RWPE2 (cell line): ENCODE data around the gene DENND2C.

Experiments used
- ATAC-seq: fragments of 200-7000 bp; cut with Tn5 transposase; 3 replicates; pipeline ENCODE4 v1.9.1; 2021; ENCODE audit warnings: low read depth
- DNase-seq: peaks from one replicate; pipeline ENCODE4 v3.0.0-alpha.2; 2020; ENCODE audit warnings: low spot score
- H3K27ac ChIP-seq: fragments of 450-650 bp; 2 replicates; pipeline ENCODE4 v1.5.1; 2017; ENCODE audit warnings: mild to moderate bottlenecking; ENCODE audit not compliant: poor library complexity, severe bottlenecking
- H3K27me3 ChIP-seq: fragments of 250-450 bp; sonication (Bioruptor Pico); 2 replicates; pipeline ENCODE4 v1.5.1; 2021; ENCODE audit warnings: mild to moderate bottlenecking, moderate library complexity; ENCODE audit not compliant: insufficient read depth, poor library complexity, severe bottlenecking
- H3K36me3 ChIP-seq: fragments of 250-450 bp; sonication (Bioruptor Pico); 2 replicates; pipeline ENCODE4 v1.5.1; 2020; ENCODE audit warnings: low read depth, mild to moderate bottlenecking, moderate library complexity
- H3K4me1 ChIP-seq: fragments of 250-450 bp; sonication (Bioruptor Pico); 2 replicates; pipeline ENCODE4 v1.5.1; 2021; ENCODE audit warnings: mild to moderate bottlenecking, moderate library complexity; ENCODE audit not compliant: insufficient read depth, poor library complexity, severe bottlenecking
- H3K4me3 ChIP-seq: fragments of 250-450 bp; sonication (Bioruptor Pico); 2 replicates; pipeline ENCODE4 v1.5.1; 2021; ENCODE audit warnings: mild to moderate bottlenecking, moderate library complexity; ENCODE audit not compliant: severe bottlenecking
- H3K9me3 ChIP-seq: fragments of 250-450 bp; sonication (Bioruptor Pico); 2 replicates; pipeline ENCODE4 v1.5.1; 2021; ENCODE audit warnings: mild to moderate bottlenecking, moderate library complexity; ENCODE audit not compliant: severe bottlenecking
- CTCF ChIP-seq: fragments of 450-650 bp; IDR thresholded peaks from one replicate; pipeline ENCODE4 v1.5.1; 2017; ENCODE audit warnings: mild to moderate bottlenecking, moderate library complexity; ENCODE audit not compliant: poor library complexity, severe bottlenecking

The DENND2C gene

GRCh38 chr1:114715952-114716303 is 46.1 kb upstream of the DENND2C start:
- Histone ChIP-seq H3K4me1 (peaks cover 19% of the 10 kb centered on the region), H3K9me3 (no peaks in the 10 kb centered on the region), H3K27ac (peak overlapping the region; percentile 63), H3K27me3 (no peaks in the 10 kb centered on the region), H3K36me3 (peaks cover 89% of the 10 kb centered on the region), H3K4me3 (peak overlapping the region; percentile 93)
- ATAC-seq = peak; percentile 8; the same call in 1 of the 3 replicates
- no peak for TF ChIP-seq CTCF
- DNase-seq = no peak

DNA sequence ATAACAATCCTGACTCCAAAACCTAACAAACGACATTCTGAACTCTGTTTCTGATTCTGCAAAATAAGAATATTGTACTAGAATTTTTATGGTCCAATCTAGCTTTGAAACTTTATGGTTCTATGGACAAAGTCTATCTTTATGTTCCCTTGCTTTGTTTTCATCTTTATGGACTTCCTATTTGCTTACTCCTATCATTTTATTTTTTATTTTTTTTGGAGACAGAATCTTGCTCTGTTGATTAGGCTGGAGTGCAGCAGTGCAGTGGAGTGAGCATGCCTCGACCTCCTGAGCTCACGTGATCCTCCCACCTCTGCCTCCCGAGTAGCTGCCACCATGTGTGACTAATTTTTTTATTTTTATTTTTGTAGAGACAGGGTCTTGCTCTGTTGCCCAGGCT is 43.1 kb upstream of the DENND2C start:
- no peak for TF ChIP-seq CTCF
- Histone ChIP-seq H3K4me3 (no peak overlapping the region), H3K4me1 (peaks cover 19% of the 10 kb centered on the region), H3K27ac (no peak overlapping the region), H3K9me3 (peaks cover 2% of the 10 kb centered on the region), H3K36me3 (peaks cover 86% of the 10 kb centered on the region), H3K27me3 (no peaks in the 10 kb centered on the region)
- DNase-seq (no peak), ATAC-seq (no peak)

- H3K27me3 ChIP-seq = no peaks in the 10 kb centered on the region
- no peak overlapping the region for H3K4me3 ChIP-seq
- no peak for ATAC-seq
- no peak for TF ChIP-seq CTCF
- H3K27ac ChIP-seq = no peak overlapping the region
- peaks cover 9% of the 10 kb centered on the region for H3K4me1 ChIP-seq
- peaks cover 2% of the 10 kb centered on the region for H3K9me3 ChIP-seq
- peaks cover 91% of the 10 kb centered on the region for H3K36me3 ChIP-seq
- DNase-seq = no peak
Observed at GRCh38 chr1:114710360-114710759, 40.5 kb upstream of the DENND2C start.

DNA sequence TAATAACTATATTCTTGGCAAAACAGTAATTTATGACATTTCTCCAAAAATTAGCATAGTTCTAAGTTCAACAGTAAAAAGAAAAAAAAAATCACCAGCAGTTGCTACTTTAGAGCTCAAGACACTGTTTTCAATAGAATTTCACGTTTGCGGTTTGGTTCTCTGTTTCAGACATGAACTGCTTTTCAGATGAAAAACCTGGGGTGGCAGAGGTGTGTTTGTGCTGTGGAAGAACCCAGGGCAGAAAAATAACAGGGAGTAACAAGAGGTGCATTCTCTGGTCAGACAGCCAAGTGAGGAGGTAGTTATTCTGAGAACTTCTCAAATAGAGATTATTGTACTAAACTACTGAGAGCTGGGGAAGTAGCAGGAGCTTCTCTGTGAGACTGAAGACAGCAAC is 37.8 kb upstream of the DENND2C start:
- no peaks in the 10 kb centered on the region for H3K4me1 ChIP-seq
- peaks cover 2% of the 10 kb centered on the region for H3K9me3 ChIP-seq
- H3K4me3 ChIP-seq = no peak overlapping the region
- H3K27me3 ChIP-seq = no peaks in the 10 kb centered on the region
- no peak for DNase-seq
- no peak for TF ChIP-seq CTCF
- H3K36me3 ChIP-seq = peaks cover 65% of the 10 kb centered on the region
- no peak for ATAC-seq
- no peak overlapping the region for H3K27ac ChIP-seq

GRCh38 chr1:114703242-114703641 is 33.4 kb upstream of the DENND2C start:
- H3K9me3 ChIP-seq = peaks cover 2% of the 10 kb centered on the region
- H3K27ac ChIP-seq = no peak overlapping the region
- H3K36me3 ChIP-seq = peaks cover 25% of the 10 kb centered on the region
- ATAC-seq (no peak), DNase-seq (no peak)
- H3K4me1 ChIP-seq = no peaks in the 10 kb centered on the region
- no peaks in the 10 kb centered on the region for H3K27me3 ChIP-seq
- no peak for TF ChIP-seq CTCF
- no peak overlapping the region for H3K4me3 ChIP-seq
